WERI-Rb-1 (cell line): ENCODE data around the gene SPTLC2.
"Not testable (repeated sequence)": the region's sequence is repeated elsewhere in the genome, so short reads cannot be mapped to it uniquely, and the experiment has no call there.

Experiments used
- DNase-seq: peaks from one replicate; pipeline ENCODE4 v3.0.0-alpha.2; 2020
- H3K27ac ChIP-seq: fragments of 250-450 bp; sonication (Bioruptor Pico); 2 replicates; pipeline ENCODE4 v1.5.1; 2020; ENCODE audit warnings: mild to moderate bottlenecking, moderate library complexity
- H3K27me3 ChIP-seq: fragments of 250-450 bp; sonication (Bioruptor Pico); 2 replicates; pipeline ENCODE4 v1.5.1; 2021; ENCODE audit warnings: mild to moderate bottlenecking, low read depth, moderate library complexity; ENCODE audit not compliant: insufficient read depth, severe bottlenecking
- H3K36me3 ChIP-seq: fragments of 250-450 bp; sonication (Bioruptor Pico); 2 replicates; pipeline ENCODE4 v1.5.1; 2020; ENCODE audit warnings: mild to moderate bottlenecking, moderate library complexity
- H3K4me3 ChIP-seq: 2 replicates; pipeline ENCODE4 v1.5.1; 2011; ENCODE audit warnings: low read depth, mild to moderate bottlenecking, control low read depth, low read length
- H3K9me3 ChIP-seq: fragments of 250-450 bp; sonication (Bioruptor Pico); 2 replicates; pipeline ENCODE4 v1.5.1; 2021; ENCODE audit warnings: mild to moderate bottlenecking, moderate library complexity; ENCODE audit not compliant: severe bottlenecking
- CTCF ChIP-seq: IDR thresholded peaks from 2 replicates; pipeline ENCODE4 v1.5.1; 2011; ENCODE audit warnings: low read depth, mild to moderate bottlenecking, control low read depth, inconsistent platforms, low read length

Gene SPTLC2

GRCh38 chr14:77645520-77646230, 29.2 kb upstream of the SPTLC2 start:
- Histone ChIP-seq H3K27me3 (no peaks in the 10 kb centered on the region), H3K36me3 (no peaks in the 10 kb centered on the region), H3K9me3 (no peaks in the 10 kb centered on the region), H3K27ac (no peak overlapping the region), H3K4me3 (no peak overlapping the region)
- DNase-seq = no peak
- TF ChIP-seq CTCF = no peak

GRCh38 chr14:77642407-77642806, 26.0 kb upstream of the SPTLC2 start:
- Histone ChIP-seq H3K27ac (no peak overlapping the region), H3K27me3 (no peaks in the 10 kb centered on the region)

GRCh38 chr14:77641534-77642341, 25.3 kb upstream of the SPTLC2 start:
- Histone ChIP-seq H3K27me3 (no peaks in the 10 kb centered on the region), H3K9me3 (no peaks in the 10 kb centered on the region), H3K36me3 (no peaks in the 10 kb centered on the region), H3K27ac (no peak overlapping the region), H3K4me3 (no peak overlapping the region)
- DNase-seq = no peak
- no peak for TF ChIP-seq CTCF

More at GRCh38 chr14:77642407-77642806, 26.0 kb upstream of the SPTLC2 start:
- no peak for DNase-seq
- Histone ChIP-seq H3K36me3 (no peaks in the 10 kb centered on the region), H3K9me3 (no peaks in the 10 kb centered on the region), H3K4me3 (no peak overlapping the region)
- no peak for TF ChIP-seq CTCF

GRCh38 chr14:77640756-77641533, 24.5 kb upstream of the SPTLC2 start:
- Histone ChIP-seq H3K9me3 (no peaks in the 10 kb centered on the region), H3K27ac (no peak overlapping the region), H3K4me3 (no peak overlapping the region), H3K27me3 (no peaks in the 10 kb centered on the region), H3K36me3 (no peaks in the 10 kb centered on the region)
- no peak for DNase-seq
- no peak for TF ChIP-seq CTCF

GRCh38 chr14:77638771-77639171, 22.3 kb upstream of the SPTLC2 start:
- peaks cover 10% of the 10 kb centered on the region for H3K9me3 ChIP-seq
- no peak for DNase-seq
- no peaks in the 10 kb centered on the region for H3K36me3 ChIP-seq
- no peak overlapping the region for H3K27ac ChIP-seq
- no peak for TF ChIP-seq CTCF
- H3K4me3 ChIP-seq = no peak overlapping the region
- no peaks in the 10 kb centered on the region for H3K27me3 ChIP-seq

GRCh38 chr14:77635869-77636268, 19.4 kb upstream of the SPTLC2 start:
- not testable (repeated sequence) for H3K27ac ChIP-seq, DNase-seq, H3K4me3 ChIP-seq, H3K27me3 ChIP-seq, H3K36me3 ChIP-seq
- peaks cover 13% of the 10 kb centered on the region for H3K9me3 ChIP-seq

- not testable (repeated sequence) for H3K27ac ChIP-seq, DNase-seq, H3K27me3 ChIP-seq, H3K4me3 ChIP-seq, H3K36me3 ChIP-seq
- peaks cover 13% of the 10 kb centered on the region for H3K9me3 ChIP-seq
These were observed 19.0 kb upstream of the SPTLC2 start for GRCh38 chr14:77635466-77635865.
